GM04503 (cell line): ENCODE measurements around the gene TNF.
"Not testable (repeated sequence)": the region's sequence is repeated elsewhere in the genome, so short reads cannot be mapped to it uniquely, and the experiment has no call there.

ENCODE experiments used
- DNase-seq: peaks from one replicate; pipeline ENCODE4 v3.0.0-alpha.2; 2012; ENCODE audit warnings: low read depth

Gene TNF

DNA sequence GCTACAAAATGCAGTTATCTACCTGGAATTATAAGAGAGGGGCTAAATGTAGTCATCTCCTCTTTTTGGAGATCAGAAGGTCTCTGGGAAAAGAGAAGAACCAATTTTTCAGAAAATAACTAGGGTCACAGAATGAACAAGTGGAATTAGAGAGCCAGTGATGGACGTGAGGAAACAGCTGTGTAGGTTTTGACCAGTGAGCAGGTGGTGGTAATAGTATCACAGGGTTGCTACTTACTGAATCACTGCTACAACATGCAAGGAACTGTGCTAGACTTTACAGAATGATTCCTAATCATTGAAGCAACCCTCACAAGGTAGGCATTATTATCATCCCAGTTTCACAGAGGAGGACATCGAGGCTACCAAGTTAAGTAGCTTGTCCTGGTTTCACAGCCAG is 30.7 kb upstream of the TNF start:
- no peak for DNase-seq

DNA sequence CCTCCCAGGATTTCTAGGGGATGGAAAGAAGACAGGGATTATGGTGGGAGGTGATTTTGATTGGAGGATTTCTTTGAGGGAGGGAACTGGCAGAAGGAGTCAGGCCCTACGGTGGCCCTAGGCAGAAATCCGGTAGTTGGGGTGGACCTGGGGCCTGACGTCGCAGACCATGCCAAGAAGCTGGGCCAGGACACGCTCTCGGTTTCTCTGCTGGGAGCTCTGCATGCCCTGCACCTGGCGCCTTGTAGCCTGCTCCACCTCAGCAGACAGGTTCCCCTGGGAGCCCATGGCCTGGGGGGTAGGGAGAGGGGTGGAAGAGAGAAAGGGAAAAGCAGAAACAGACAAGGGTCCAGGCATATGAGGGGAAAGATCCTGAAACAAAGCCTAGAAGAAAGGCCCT is 30.1 kb upstream of the TNF start:
- no peak for DNase-seq

DNA sequence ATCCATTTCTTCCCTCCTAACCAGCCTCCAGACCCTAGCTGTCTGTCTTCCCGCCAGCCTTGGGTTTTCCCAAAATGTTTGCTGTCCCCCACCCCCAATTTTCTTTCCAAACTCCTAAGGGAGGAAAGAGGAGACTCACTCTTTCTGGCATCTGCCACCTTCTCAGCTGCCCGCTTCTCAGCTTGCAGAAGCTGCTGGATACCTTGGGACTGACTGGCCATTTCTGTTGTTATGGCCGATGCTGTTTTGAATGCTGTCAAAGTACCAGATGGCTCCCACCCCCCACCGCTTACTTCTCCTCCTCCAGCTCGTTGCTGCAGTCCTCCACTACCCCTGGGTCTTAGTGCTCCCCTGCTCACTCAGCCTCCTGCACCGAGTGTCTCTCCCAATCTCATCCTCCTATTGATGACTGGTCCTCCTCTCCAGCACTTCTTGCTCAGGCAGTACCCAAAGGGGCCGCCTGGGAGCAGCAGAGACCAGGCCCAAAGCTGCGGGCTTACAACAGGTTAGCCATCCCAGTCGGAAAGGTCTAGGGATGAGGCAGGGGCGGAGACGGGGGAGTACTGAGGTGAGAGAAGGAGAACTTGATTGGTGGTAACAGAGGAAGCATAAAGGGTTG is 28.9 kb upstream of the TNF start, which contains the start of gene ATP6V1G2:
Gene ATP6V1G2 (minus strand): TSS at position 270 of the 619 bp plus-strand sequence. CDS start 49 bp downstream, at position 221.
- DNase-seq = peak; percentile 56

DNA sequence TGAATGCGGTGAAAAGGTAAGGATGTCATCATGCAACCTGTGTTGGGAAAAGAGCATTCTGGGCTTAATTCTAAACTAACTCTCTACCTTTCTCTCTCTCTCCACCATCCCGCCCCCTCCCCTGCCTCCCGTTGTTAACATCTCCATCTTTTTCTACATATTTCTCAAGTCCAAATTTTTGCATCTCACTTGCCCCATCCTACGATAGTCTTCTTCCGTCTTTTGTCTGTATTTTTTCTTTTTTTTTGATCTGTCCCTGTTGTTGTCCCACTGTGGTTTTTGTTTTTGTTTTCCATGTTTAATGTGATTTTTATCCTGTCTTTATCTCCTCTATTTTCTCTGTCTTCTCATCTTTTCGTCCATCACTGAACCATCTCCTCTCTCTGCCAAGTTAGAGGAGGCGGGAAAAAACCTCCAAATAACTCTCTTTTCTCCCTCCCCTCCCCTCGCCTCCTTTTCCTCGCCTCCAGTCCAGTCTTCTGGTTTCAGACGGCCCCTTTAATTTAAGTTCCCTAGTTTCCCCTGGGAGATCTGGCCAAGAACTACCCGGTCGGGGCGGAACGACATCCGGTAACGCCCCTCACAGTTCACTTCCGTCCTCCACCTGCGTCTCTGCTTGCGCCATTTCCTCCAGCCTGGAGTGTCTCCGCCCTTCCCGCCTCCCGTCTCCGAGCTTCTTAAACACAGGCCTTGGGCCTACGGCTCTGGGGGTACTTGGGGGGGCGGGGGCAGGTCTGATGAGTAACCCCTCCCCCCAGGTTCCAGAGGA is 28.2 kb upstream of the TNF start, which contains the start of gene NFKBIL1:
Gene NFKBIL1 (plus strand): TSS at position 651 of the 769 bp plus-strand sequence. CDS start 87 bp downstream, at position 738.
- DNase-seq = peak; percentile 90

DNA sequence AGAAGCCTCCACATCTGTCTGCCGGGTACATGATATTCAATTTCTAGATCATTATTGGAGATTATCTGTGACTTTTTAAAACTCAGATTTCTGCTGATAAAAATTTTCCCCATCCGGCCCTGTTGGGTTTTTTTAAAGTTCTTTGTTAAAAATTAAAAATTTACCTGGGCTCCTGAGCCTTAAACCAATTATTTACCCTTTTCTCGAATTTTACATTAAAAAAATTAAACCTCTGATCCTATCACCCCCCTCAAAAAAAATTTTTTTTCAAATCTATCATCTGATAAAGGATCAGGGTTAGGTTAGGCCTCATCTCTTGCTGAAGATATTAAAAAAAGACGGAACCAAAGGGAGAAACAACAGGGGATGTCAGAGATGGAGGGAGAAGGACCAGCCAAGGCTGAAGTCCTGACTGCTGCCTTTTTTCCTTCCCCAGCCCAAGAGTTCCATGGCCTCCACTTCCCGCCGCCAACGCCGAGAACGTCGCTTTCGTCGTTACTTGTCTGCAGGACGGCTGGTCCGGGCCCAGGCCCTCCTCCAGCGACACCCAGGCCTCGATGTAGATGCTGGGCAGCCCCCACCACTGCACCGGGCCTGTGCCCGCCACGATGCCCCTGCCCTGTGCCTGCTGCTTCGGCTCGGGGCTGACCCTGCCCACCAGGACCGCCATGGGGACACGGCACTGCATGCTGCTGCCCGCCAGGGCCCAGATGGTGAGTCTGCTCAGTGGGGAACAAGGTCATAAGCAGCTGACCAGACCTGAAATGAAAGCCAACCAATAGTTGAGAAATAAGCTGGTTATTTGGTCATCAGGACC is 27.4 kb upstream of the TNF start:
- DNase-seq = no peak

DNA sequence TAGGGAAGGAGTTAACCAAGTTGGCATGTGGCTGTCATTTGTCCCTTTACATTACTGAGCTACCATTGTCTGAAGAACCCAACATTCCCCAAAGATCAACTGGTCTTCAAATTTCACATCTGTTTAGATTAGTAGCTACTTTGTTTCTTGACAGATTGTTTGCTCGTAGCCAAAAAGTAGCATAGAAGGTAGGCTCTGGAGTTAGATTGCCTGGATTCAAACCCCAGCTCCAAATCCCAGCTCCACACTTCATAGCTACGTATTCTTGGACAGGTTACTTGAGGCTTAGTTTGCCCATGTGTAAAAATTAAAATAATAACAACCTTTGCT is 26.9 kb upstream of the TNF start:
- no peak for DNase-seq

DNA sequence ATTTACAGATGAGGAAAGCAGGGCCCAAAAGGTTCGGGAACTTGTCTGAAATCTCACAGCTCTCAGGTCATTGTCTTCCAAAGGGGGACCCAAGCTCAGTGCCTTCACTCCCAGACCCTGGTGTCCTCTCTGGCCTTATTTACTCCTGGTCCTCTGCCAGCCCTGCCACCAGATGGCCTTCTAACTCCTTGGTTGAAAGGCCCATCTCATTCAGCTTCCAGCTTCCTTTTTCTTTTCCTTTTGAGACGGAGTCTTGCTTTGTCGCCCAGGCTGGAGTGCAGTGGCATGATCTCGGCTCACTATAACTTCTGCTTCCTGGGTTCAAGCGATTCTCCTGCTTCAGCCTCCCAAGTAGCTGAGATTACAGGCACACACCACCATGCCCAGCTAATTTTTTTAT is 24.0 kb upstream of the TNF start:
- not testable (repeated sequence) for DNase-seq

DNA sequence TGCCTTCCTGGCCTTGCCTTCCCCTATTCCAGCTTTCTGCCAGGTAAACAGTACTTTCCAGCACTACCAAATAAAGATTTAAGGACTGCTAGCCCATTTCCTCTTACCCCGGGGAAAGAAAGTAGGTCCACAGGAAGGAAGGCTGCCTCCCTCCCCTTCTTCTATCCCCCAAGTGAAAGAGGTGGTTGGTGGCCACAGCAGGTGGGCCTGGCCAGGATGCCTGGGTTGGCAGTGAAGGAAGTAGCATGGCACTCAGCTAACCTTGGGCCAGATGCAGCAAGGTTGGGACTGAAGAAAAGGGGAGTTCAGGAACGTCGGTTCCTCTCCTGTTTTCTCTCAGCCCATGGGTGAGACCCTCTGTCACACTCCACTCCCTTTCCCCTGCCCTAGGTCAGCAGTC is 19.1 kb upstream of the TNF start:
- DNase-seq = no peak

DNA sequence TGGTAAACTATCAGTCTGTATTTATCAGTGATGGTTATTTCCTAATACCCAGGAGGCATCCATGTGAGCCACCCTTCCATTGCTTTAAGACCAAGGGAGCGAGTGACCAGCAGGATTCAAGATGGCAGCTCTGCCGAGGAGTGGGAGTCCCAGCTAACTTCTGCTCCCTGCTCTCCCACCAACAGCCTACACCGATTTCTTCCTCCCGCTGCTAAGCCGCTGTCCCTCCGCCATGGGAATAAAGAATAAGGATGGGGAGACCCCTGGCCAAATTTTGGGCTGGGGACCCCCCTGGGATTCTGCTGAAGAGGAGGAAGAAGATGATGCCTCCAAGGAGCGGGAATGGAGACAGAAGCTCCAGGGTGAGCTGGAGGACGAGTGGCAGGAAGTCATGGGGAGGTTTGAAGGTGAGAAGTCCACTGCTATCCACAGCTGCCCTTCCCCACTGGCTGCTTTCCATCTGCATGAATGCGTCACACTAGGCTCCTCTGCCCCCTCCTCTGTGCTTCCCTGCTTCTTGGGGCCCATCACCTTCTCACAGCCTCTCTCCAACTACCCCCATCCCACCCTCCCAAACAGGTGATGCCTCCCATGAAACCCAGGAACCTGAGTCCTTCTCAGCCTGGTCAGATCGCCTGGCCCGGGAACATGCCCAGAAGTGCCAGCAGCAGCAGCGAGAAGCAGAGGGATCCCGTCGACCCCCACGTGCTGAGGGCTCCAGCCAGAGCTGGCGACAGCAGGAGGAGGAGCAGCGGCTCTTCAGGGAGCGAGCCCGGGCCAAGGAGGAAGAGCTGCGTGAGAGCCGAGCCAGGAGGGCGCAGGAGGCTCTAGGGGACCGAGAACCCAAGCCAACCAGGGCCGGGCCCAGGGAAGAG is 17.7 kb upstream of the TNF start:
- DNase-seq = no peak

DNA sequence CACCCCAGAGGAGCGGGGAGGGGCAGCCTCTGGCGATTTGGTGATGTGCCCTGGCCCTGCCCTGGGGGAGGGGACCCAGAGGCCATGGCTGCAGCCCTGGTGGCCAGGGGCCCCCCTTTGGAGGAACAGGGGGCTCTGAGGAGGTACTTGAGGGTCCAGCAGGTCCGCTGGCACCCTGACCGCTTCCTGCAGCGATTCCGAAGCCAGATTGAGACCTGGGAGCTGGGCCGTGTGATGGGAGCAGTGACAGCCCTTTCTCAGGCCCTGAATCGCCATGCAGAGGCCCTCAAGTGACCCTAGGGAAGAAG is 17.1 kb upstream of the TNF start:
- DNase-seq = no peak

DNA sequence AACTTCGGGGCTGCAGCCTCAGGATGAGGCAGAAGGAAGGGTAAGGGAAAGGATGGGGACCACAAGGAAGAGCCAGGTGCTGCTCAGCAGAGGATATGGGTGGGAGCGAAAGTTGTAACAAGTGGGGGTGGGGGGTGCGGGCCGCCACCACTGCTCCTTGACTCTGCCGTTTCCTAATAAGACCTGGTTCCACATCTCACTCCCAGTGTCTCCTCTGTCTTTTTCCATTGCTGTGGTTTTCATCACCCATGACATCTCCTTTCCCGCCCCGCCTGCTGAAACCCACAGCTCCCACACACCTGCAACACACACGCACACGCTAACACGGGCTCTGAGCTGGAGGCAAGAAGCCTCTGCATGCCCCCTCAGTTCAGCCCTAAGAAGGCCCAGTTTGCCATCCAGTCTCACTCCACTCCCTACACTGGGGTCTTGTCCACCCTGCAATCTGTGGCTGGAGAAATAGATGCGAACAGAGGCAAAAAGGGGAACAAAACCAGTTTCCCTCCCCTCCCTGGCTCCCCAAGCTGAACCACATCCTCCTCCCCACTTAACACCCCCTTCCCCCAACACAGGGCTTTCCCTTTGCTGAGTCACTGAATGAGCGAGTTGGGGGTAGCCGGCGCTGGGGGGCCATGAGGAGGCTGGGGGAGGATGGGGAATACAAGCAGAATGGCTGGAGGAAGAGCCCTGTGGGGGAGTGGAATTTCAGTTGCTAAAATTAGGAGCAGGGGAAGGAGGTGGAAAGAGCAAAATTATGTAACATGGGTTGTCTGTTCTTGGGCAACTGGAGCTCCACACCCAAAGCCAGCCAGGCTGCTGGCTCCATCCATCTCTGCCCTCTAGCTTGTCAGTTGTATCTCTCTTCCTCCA is 16.5 kb upstream of the TNF start:
- no peak for DNase-seq

DNA sequence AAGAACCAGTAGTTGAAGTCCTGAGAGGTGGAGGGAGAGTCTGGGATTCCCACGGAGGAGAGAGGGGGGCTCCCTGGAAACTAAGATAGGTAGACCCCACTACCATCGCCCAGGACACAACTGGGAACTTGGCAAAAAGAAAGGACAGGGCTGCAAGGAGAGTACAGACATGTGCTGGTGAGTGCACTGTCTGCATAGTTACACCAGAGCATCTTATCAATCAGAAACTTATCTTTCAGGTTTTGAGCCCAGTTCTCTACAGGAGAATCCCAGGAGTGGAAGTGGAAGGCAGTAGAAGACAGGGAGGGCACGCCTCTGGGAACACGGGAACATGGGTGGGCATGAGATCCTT is 15.8 kb upstream of the TNF start:
- DNase-seq = no peak

DNA sequence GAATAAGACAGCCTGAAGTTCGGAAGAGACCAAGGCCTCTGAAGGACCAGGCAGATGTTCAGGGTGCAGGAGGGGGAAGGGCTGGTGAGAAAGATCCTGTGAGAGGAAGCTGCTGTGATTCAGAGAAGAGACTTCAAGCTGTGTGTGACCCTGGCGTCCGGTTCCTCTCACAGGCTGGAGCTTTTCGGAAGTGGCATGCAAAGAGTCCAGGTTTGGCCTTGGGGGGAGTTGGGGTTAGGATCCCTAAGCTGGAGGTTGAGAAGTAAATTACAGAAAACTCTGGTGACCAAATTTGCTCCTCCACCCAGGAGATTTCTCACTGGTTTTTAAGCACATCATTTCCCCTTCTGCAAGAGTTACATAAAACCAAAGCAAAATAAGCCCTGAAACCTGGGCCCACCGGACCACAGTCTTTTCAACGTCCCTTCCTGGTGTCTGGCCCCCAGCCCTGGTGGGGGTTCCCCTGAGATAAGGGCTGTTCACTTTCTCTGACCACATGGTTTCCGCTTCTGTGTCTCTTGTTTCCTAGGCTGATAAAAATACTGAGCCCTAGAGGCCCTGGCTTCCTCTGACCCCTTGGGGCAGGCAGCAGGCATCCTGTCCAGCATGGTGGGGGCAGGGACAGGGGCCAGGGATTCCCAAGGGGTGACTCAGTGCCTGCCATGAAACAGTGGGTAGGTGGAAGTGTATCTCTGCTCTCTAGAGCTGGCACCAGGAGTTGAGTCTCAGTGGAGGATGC is 15.2 kb upstream of the TNF start:
- no peak for DNase-seq

DNA sequence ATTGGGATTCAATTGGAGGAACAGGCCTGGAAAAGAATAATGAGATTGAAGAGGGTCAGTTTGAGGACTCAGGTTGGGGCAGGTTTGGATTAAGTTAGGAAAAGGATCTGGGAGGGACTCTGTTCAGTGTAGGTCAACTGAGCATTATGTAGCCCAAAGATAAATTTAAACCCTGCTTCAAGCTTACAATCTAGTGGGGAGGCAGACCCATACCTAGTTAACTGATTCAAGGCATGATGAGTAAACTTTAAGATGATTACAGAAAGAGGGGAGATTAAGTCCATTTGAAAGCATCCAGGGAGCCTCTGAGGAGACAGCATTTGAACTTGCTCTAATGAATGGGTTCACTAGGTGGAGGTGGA is 14.7 kb upstream of the TNF start:
- no peak for DNase-seq

DNA sequence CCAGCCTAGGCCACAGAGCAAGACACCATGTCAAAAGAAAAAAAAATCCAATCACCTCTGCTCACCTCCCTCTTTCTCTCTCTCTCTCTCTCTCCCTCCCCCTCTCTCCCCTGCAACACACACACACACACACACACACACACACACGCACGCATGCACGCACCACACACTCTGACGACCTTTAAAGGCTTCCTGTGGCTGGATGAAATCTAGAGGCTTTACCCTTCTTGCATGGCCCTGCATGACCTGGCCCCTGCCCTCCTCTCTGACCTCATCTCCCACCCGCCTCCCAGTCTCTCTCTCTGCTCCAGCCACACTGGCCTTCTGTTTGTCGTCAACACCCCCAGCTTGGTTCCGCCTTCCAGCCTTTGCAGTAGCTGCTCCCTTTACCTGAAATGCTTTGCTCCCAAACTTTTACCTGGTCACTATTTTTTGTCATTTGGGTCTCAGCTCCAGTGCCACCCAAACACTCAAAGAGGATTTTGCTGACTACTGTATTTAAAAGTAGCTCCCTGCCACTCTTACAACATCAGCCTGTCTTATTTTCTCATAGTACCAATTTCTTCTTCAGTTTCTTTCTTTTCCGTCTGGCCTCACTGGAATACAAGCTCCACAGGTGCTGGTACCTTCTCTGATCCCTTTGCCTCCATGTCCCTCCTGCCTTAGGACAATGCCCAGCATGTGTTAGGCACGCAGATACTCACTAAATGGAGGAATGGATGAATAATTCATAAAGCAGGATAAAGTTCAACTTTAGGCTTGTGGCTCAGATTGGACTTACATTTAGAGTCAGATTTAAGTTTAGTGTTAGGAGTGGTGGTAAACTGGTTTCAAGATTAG is 7.6 kb upstream of the TNF start:
- DNase-seq = no peak

DNA sequence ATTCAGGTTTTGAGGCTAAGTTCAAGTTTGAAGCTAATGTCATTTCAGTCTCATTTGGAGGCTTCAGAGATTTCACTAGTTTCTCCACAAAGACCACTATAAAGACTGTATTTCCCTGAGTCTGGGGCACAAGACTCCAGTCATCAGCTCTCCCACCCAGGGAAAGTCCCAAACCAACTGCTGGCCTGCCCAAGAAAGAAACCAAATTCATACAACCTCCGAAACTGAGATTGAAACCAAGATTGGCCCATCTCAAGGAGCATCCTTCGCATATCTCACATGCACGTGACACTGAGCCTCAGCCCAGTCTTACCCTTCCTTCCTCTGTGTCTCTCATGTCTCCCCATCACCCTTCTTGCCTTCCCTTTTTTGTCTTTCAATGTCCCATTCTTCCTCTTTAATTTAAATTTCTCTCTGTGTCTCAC is 6.8 kb upstream of the TNF start:
- DNase-seq = no peak

DNA sequence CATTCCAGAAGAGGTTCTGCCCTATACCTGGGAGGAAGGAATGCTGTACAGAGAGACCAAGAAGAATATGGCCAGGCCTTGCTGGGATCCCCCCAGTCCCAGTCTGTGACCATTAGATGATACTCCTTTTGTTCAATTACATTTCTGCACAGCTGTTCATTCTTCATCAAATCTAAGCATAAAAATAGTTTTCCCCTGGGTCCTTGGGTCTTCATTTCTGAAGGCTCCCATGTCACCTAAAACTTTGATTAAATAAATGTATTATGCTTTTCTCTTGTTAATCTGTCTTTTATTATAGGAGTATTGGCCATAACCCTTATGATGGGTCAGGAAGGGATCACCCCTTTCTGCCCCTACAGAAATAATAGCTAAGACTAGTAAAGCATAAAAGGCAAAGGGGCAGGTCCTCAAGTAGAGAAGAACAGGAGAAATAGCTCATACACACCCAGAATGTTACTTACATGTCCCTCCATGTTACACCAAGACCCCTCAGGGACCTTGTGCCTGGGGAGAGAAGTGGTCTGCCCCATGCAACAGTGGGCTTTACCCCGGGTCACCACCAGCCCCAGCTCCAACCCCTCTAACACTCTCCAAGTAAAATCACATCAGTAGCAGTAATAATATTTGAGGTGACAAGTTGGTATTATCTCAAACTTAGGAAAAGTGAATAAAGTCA is 5.4 kb upstream of the TNF start:
- no peak for DNase-seq

DNA sequence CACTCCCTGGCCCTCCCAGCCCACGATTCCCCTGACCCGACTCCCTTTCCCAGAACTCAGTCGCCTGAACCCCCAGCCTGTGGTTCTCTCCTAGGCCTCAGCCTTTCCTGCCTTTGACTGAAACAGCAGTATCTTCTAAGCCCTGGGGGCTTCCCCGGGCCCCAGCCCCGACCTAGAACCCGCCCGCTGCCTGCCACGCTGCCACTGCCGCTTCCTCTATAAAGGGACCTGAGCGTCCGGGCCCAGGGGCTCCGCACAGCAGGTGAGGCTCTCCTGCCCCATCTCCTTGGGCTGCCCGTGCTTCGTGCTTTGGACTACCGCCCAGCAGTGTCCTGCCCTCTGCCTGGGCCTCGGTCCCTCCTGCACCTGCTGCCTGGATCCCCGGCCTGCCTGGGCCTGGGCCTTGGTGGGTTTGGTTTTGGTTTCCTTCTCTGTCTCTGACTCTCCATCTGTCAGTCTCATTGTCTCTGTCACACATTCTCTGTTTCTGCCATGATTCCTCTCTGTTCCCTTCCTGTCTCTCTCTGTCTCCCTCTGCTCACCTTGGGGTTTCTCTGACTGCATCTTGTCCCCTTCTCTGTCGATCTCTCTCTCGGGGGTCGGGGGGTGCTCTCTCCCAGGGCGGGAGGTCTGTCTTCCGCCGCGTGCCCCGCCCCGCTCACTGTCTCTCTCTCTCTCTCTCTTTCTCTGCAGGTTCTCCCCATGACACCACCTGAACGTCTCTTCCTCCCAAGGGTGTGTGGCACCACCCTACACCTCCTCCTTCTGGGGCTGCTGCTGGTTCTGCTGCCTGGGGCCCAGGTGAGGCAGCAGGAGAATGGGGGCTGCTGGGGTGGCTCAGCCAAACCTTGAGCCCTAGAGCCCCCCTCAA is 3.1 kb upstream of the TNF start, which contains the start of gene LTA:
Gene LTA (plus strand): TSS at position 249 of the 871 bp plus-strand sequence. CDS start 454 bp downstream, at position 703.
- DNase-seq = no peak
